K562 (cell line): ENCODE data around the gene RIN3. TPM values are rescaled to one million over a fixed set of nuclear protein-coding genes. Genes with fewer than 3 reads are reported as not detected.

ENCODE experiments used
- ATAC-seq: fragments of 200-7000 bp; cut with Tn5 transposase; 3 replicates; pipeline ENCODE4 v1.9.1; 2020; ENCODE audit warnings: moderate library complexity
- BruUV-seq: library from RNA; stranded (reverse); fragments of 400-500 nt; replicated peaks from 2 replicates; lab custom pipeline; 2021; lab: Mats Ljungman, UMichigan
- CTCF ChIA-PET: fragments of 300-600 bp; formaldehyde crosslinking; extraction: SDS; loops from one replicate; lab custom pipeline; 2021; ENCODE audit warnings: low intra/inter-chr PET ratio; lab: Yijun Ruan, JAX
- POLR2A ChIA-PET: fragments of 300-600, 350-650 bp; sonication (Branson Sonifier 250); formaldehyde crosslinking; extraction: SDS; loops from one replicate; lab custom pipeline; 2021; ENCODE audit warnings: antibody characterized with exemption, inconsistent platforms; lab: Yijun Ruan, JAX
- DNase-seq, 4 experiments: peaks; one replicate each; pipeline versions ENCODE4 v3.0.0 to v3.0.0-alpha.2; 2011 to 2018; ENCODE audit warnings: low spot score in 3 of 4, mixed read lengths in 3 of 4; ENCODE audit errors: extremely low read depth in 1 of 4
- FAIRE-seq: peaks from 2 replicates; lab custom pipeline; 2011; peaks lifted over from hg19 to GRCh38; lab: Jason Lieb, UNC
- H2AFZ ChIP-seq: 2 replicates; pipeline ENCODE4 v1.6.0; 2011; ENCODE audit warnings: low read depth, low read length, control low read depth, inconsistent platforms
- H3K27ac ChIP-seq: fragments of 200-600 bp; 3 replicates; pipeline ENCODE4 v1.8.0; 2011; ENCODE audit warnings: low read depth, mild to moderate bottlenecking, control low read depth, inconsistent platforms, low read length, moderate library complexity, mixed read lengths; ENCODE audit errors: extremely low read depth
- H3K27me3 ChIP-seq, 2 experiments: fragments of 300-600 bp in 1 of 2; 2 replicates in 1 of 2; 3 replicates in 1 of 2; pipeline versions ENCODE4 v1.6.0 to v1.8.0; 2011; ENCODE audit warnings: inconsistent platforms in 2 of 2, low read length in 2 of 2, mild to moderate bottlenecking in 1 of 2, mixed read lengths in 1 of 2, moderate library complexity in 1 of 2; ENCODE audit not compliant: control insufficient read depth in 2 of 2, insufficient read depth in 2 of 2
- H3K36me3 ChIP-seq: fragments of 300-600 bp; 3 replicates; pipeline ENCODE4 v1.8.0; 2011; ENCODE audit warnings: mild to moderate bottlenecking, low read length, inconsistent platforms; ENCODE audit not compliant: control insufficient read depth, insufficient read depth
- H3K4me1 ChIP-seq, 2 experiments: fragments of 200-600 bp in 1 of 2; replicated peaks in 1 of 2; 2 replicates in 1 of 2; 3 replicates in 1 of 2; pipeline versions ENCODE4 v1.5.1 to v1.8.0; 2011; ENCODE audit warnings: inconsistent platforms in 2 of 2, low read length in 2 of 2, mild to moderate bottlenecking in 1 of 2, mixed read lengths in 1 of 2, moderate library complexity in 1 of 2; ENCODE audit not compliant: control insufficient read depth in 2 of 2, insufficient read depth in 2 of 2
- H3K4me2 ChIP-seq: 2 replicates; pipeline ENCODE4 v1.6.1; 2011; ENCODE audit warnings: low read length, control low read depth, inconsistent platforms, mixed read lengths; ENCODE audit not compliant: insufficient read depth
- H3K4me3 ChIP-seq: fragments of 200-600 bp; sonication (generic), shearing (Covaris generic); 2 replicates; pipeline ENCODE4 v1.5.1; 2016; ENCODE audit warnings: control low read depth, inconsistent platforms
- H3K79me2 ChIP-seq: fragments of 200-600 bp; 3 replicates; pipeline ENCODE4 v1.8.0; 2011; ENCODE audit warnings: low read length, inconsistent platforms; ENCODE audit not compliant: control insufficient read depth, insufficient read depth
- H3K9ac ChIP-seq, 2 experiments: 2 replicates each; pipeline versions ENCODE4 v1.6.0 to v1.6.1; 2011; ENCODE audit warnings: low read depth in 2 of 2, low read length in 2 of 2, control low read depth in 1 of 2, inconsistent platforms in 1 of 2, mild to moderate bottlenecking in 1 of 2, mixed read lengths in 1 of 2; ENCODE audit not compliant: insufficient read depth in 1 of 2
- H3K9me1 ChIP-seq: one replicate; pipeline ENCODE4 v1.6.0; 2011; ENCODE audit warnings: inconsistent platforms, mild to moderate bottlenecking, low read length, moderate library complexity; ENCODE audit not compliant: control insufficient read depth, insufficient read depth
- H3K9me3 ChIP-seq: replicated peaks from 2 replicates; pipeline ENCODE4 v1.5.1; 2011; ENCODE audit warnings: low read depth, low read length, inconsistent platforms; ENCODE audit not compliant: control insufficient read depth, insufficient read depth
- H4K20me1 ChIP-seq: replicated peaks from 2 replicates; pipeline ENCODE4 v1.6.1; 2011; ENCODE audit warnings: low read length, inconsistent platforms, mixed read lengths; ENCODE audit not compliant: control insufficient read depth, insufficient read depth
- SPI1 ChIP-seq: IDR thresholded peaks from 2 replicates; pipeline ENCODE4 v1.6.1; 2011; ENCODE audit warnings: low read depth, low read length, control low read depth, borderline replicate concordance
- TAF1 ChIP-seq: IDR thresholded peaks from 2 replicates; pipeline ENCODE4 v1.6.1; 2011; ENCODE audit warnings: mild to moderate bottlenecking, low read length, moderate library complexity; ENCODE audit not compliant: insufficient read depth, control insufficient read depth, severe bottlenecking; ENCODE audit errors: extremely low read depth
- THRB ChIP-seq: fragments of 450-650 bp; formaldehyde crosslinking; conservative IDR thresholded peaks from 2 replicates; pipeline ENCODE4 v1.4.0; 2022; ENCODE audit warnings: mild to moderate bottlenecking, missing genetic modification characterization
- ZBTB17 ChIP-seq: fragments of 450-650 bp; formaldehyde crosslinking; IDR thresholded peaks from 2 replicates; pipeline ENCODE4 v1.4.0; 2020; ENCODE audit warnings: mild to moderate bottlenecking
- ZNF175 ChIP-seq: fragments of 200-800 bp; sonication (Bioruptor generic); IDR thresholded peaks from 2 replicates; pipeline ENCODE4 v1.6.1; 2016; ENCODE audit warnings: low read depth, mild to moderate bottlenecking, missing genetic modification characterization, missing compliant biosample characterization
- ZNF518B ChIP-seq: fragments of 250-450 bp; sonication (Bioruptor Pico); IDR thresholded peaks from 2 replicates; pipeline ENCODE4 v1.5.0; 2021; ENCODE audit warnings: mild to moderate bottlenecking, moderate library complexity
- ZNF655 ChIP-seq: fragments of 250-450 bp; sonication (Bioruptor Pico); IDR thresholded peaks from 2 replicates; pipeline ENCODE4 v1.5.0; 2021
- WGBS: fragments of 100-300 bp; shearing (Covaris generic); methylation state at CpG from one replicate; pipeline ENCODE4 v1.1.6; 2016; ENCODE audit warnings: low coverage, mixed read lengths; ENCODE audit not compliant: insufficient coverage; ENCODE audit errors: missing lambda C conversion rate; 5-methylcytosine and 5-hydroxymethylcytosine counted together
- in situ Hi-C: fragments of 300-500 bp; cut with MboI; formaldehyde crosslinking; loops from 4 replicates; pipeline ENCODE4 v1.15.0; 2018; ENCODE audit warnings: inconsistent platforms, mixed read lengths
- intact Hi-C: fragments of 100-400 bp; cut with micrococcal nuclease; formaldehyde crosslinking; loops from 2 replicates; pipeline ENCODE4 v1.14.2; 2022
- polyA plus RNA-seq, 8 experiments: library from polyadenylated mRNA; depleted of rRNA in 4 of 8; stranded (reverse) in 5 of 8; unstranded in 3 of 8; fragments of >200 nt; fragmentation: Nextera tagmentation in 2 of 8; fragmentation: Illumina TruSeq in 1 of 8; extraction: Ambion mirVana in 2 of 8; extraction: Trizol in 1 of 8; gene quantifications; 2 replicates each; pipeline versions ENCODE4 v1.2.1 to v1.2.3, GENCODE V29; 2011 to 2014; ENCODE audit warnings: inconsistent platforms in 1 of 8, missing spikeins in 1 of 8
- total RNA-seq, 7 experiments: library from RNA; depleted of rRNA in 6 of 7; stranded (reverse); fragments of >200 nt in 6 of 7; fragmentation: Illumina TruSeq in 2 of 7; extraction: Trizol in 2 of 7; gene quantifications; 2 replicates each; pipeline versions ENCODE4 v1.2.1 to v1.2.3, GENCODE V29; 2011 to 2021; ENCODE audit warnings: low replicate concordance in 1 of 7

RIN3 gene
- total and polyA plus RNA-seq, 9 of the 15 experiments (the other 6 are each of a cell fraction or from before 2014, with no cell fraction given) = 0.01 to 0.49 (median 0.08) TPM; not detected in 5

GRCh38 chr14:92496191-92496857 lies 17.3 kb upstream of the RIN3 start:
- no peaks in the 10 kb centered on the region for H3K9me1 ChIP-seq
- ATAC-seq (no peak), DNase-seq (no peak), FAIRE-seq (no peak)
- no peaks in the 10 kb centered on the region for H3K4me1 ChIP-seq
- intact Hi-C loops (no loop called here), in situ Hi-C loops (no loop called here)
- POLR2A ChIA-PET = no interaction called here
- H3K9ac ChIP-seq = no peak overlapping the region
- H4K20me1 ChIP-seq = no peaks in the 10 kb centered on the region
- H3K36me3 ChIP-seq = no peaks in the 10 kb centered on the region
- CTCF ChIA-PET = no interaction called here
- BruUV-seq = no TSS peak
- WGBS = 2% methylated on average over 4 of the region's 6 CpGs
- TF ChIP-seq THRB (CRISPR knock-in tag) (no peak), TAF1 (no peak), ZNF518B (CRISPR knock-in tag) (no peak), ZNF175 (no peak), ZNF655 (CRISPR knock-in tag) (no peak), ZBTB17 (no peak), SPI1 (no peak)
- no peak overlapping the region for H3K4me2 ChIP-seq
- H3K9me3 ChIP-seq = no peaks in the 10 kb centered on the region
- H3K4me3 ChIP-seq = no peak overlapping the region
- H3K27ac ChIP-seq = no peak overlapping the region
- H3K27me3 ChIP-seq = peaks cover 3 to 35% of the 10 kb centered on the region in 2 experiments; a peak in 4 of 5 replicates
- no peak overlapping the region for H2AFZ ChIP-seq
- H3K79me2 ChIP-seq = no peaks in the 10 kb centered on the region
